Ishikawa (cell line): Measurements from ENCODE around the gene TCTN1.

Experiments used
- CEBPB ChIP-seq: IDR thresholded peaks from 2 replicates; pipeline ENCODE4 v1.6.1; 2012
- CREB1 ChIP-seq: IDR thresholded peaks from 2 replicates; pipeline ENCODE4 v1.6.1; 2012; ENCODE audit warnings: low read depth
- EGR1 ChIP-seq: IDR thresholded peaks from 2 replicates; pipeline ENCODE4 v1.6.1; 2012
- EP300 ChIP-seq: IDR thresholded peaks from 2 replicates; pipeline ENCODE4 v1.6.1; 2012; ENCODE audit warnings: borderline replicate concordance
- FOXM1 ChIP-seq: IDR thresholded peaks from 2 replicates; pipeline ENCODE4 v1.6.1; 2012; ENCODE audit warnings: low read depth, borderline replicate concordance
- MAX ChIP-seq: IDR thresholded peaks from 2 replicates; pipeline ENCODE4 v1.6.1; 2012
- NFIC ChIP-seq: IDR thresholded peaks from 2 replicates; pipeline ENCODE4 v1.6.1; 2012
- RAD21 ChIP-seq: IDR thresholded peaks from 2 replicates; pipeline ENCODE4 v1.6.1; 2012; ENCODE audit warnings: low read depth
- REST ChIP-seq: IDR thresholded peaks from 2 replicates; pipeline ENCODE4 v1.6.1; 2012; ENCODE audit warnings: low read depth, mild to moderate bottlenecking
- TAF1 ChIP-seq: IDR thresholded peaks from 2 replicates; pipeline ENCODE4 v1.6.1; 2012; ENCODE audit warnings: low read depth, mild to moderate bottlenecking
- TCF12 ChIP-seq: IDR thresholded peaks from 2 replicates; pipeline ENCODE4 v1.6.1; 2012; ENCODE audit warnings: low read depth
- TEAD4 ChIP-seq: IDR thresholded peaks from 2 replicates; pipeline ENCODE4 v1.6.1; 2012
- USF1 ChIP-seq: IDR thresholded peaks from 2 replicates; pipeline ENCODE4 v1.6.1; 2012
- YY1 ChIP-seq: IDR thresholded peaks from 2 replicates; pipeline ENCODE4 v1.6.1; 2012; ENCODE audit warnings: low read depth
- ZBTB7A ChIP-seq: IDR thresholded peaks from 2 replicates; pipeline ENCODE4 v1.6.1; 2012; ENCODE audit warnings: low read depth

TCTN1 gene

GRCh38 chr12:110597885-110598284 lies 16.0 kb upstream of the TCTN1 start:
- TF ChIP-seq YY1 (no peak), MAX (no peak), CEBPB (no peak), EP300 (no peak), TEAD4 (no peak), TAF1 (no peak), NFIC (no peak), USF1 (no peak), FOXM1 (no peak), TCF12 (no peak), REST (no peak), EGR1 (no peak), CREB1 (no peak), ZBTB7A (no peak), RAD21 (no peak)

- TF ChIP-seq RAD21 (no peak), YY1 (no peak), FOXM1 (no peak), TAF1 (no peak), TCF12 (no peak), NFIC (no peak), TEAD4 (no peak)
Observed at GRCh38 chr12:110599334-110599733, 14.6 kb upstream of the TCTN1 start.

GRCh38 chr12:110600254-110600653 lies 13.7 kb upstream of the TCTN1 start:
- peak; percentile 95 for TF ChIP-seq CEBPB
- no peak for TF ChIP-seq ZBTB7A
- TF ChIP-seq USF1: no peak
- TF ChIP-seq EGR1: no peak
- TF ChIP-seq RAD21: peak; percentile 80

GRCh38 chr12:110602085-110602814 lies 11.7 kb upstream of the TCTN1 start:
- TF ChIP-seq CEBPB (peak; percentile 44), RAD21 (peak; percentile 93)

- no peak for TF ChIP-seq EP300
- no peak for TF ChIP-seq NFIC
- TF ChIP-seq TCF12: no peak
- no peak for TF ChIP-seq CREB1
- no peak for TF ChIP-seq ZBTB7A
- no peak for TF ChIP-seq YY1
- TF ChIP-seq FOXM1: no peak
- TF ChIP-seq MAX: no peak
- no peak for TF ChIP-seq TAF1
Observed at GRCh38 chr12:110606253-110606611, 7.7 kb upstream of the TCTN1 start.

GRCh38 chr12:110613071-110613770 lies 708 bp upstream of the TCTN1 start:
- TF ChIP-seq EP300: no peak
- no peak for TF ChIP-seq FOXM1
- TF ChIP-seq RAD21: no peak
- no peak for TF ChIP-seq TEAD4
- no peak for TF ChIP-seq EGR1
- no peak for TF ChIP-seq REST
- TF ChIP-seq CEBPB: no peak
- no peak for TF ChIP-seq USF1
- no peak for TF ChIP-seq TCF12
- TF ChIP-seq ZBTB7A: no peak
- no peak for TF ChIP-seq MAX
- TF ChIP-seq CREB1: no peak
- no peak for TF ChIP-seq TAF1
- no peak for TF ChIP-seq NFIC
- TF ChIP-seq YY1: no peak
